IMR-90 (cell line): ENCODE measurements around the gene GAS2L3.

Experiments
- CTCF ChIP-seq: conservative IDR thresholded peaks from 2 replicates; pipeline ENCODE4 v1.5.1; 2012; ENCODE audit warnings: mild to moderate bottlenecking, low read depth, low read length, improper control_type of control experiment
- MXI1 ChIP-seq: IDR thresholded peaks from 2 replicates; pipeline ENCODE4 v1.6.1; 2012; ENCODE audit warnings: low read depth, mild to moderate bottlenecking, low read length, moderate library complexity, borderline replicate concordance

GRCh38 chr12:100610666-100611430 is 37.4 kb downstream of the GAS2L3 start:
- TF ChIP-seq CTCF (no peak), MXI1 (no peak)
